ENCODE measurements around the gene PADI3.

DNA sequence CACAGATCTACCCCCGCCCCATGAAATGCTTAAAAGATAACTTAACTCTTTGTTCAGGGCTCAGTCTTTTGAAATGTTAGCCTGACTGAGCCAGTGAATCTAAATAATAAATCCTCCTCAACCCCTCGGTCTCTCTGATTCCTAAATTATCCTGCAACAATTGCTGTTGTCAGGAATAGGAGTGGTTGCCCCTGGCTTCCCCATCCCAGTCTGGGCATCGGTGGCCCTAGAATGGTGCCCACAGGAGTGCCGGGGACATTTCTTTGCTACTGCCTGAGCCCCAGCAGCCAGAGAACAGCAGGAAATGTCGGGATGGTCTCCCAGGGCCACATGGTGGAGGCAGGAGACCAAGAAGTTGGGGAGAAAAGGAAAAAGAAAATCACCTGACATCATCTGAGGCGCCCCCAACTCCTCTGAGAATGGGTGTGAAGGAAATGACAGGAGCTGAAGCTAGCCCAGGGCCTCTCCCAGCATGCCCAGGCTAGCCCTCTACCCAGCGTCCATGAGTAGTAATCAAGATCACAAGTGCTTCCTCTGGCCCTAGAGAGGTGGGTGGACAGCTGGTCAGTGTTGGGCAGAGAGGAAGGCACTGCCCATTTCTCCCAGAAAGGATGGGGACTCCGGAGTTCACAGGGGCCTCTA, 60.6 kb downstream of the PADI3 start:
- TF ChIP-seq, protein P1, sequence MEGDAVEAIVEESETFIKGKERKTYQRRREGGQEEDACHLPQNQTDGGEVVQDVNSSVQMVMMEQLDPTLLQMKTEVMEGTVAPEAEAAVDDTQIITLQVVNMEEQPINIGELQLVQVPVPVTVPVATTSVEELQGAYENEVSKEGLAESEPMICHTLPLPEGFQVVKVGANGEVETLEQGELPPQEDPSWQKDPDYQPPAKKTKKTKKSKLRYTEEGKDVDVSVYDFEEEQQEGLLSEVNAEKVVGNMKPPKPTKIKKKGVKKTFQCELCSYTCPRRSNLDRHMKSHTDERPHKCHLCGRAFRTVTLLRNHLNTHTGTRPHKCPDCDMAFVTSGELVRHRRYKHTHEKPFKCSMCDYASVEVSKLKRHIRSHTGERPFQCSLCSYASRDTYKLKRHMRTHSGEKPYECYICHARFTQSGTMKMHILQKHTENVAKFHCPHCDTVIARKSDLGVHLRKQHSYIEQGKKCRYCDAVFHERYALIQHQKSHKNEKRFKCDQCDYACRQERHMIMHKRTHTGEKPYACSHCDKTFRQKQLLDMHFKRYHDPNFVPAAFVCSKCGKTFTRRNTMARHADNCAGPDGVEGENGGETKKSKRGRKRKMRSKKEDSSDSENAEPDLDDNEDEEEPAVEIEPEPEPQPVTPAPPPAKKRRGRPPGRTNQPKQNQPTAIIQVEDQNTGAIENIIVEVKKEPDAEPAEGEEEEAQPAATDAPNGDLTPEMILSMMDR (IDR thresholded peaks at IDR 0.05): no peak
- TF ChIP-seq POLR2A (IDR thresholded peaks at IDR 0.05): no peak

All from heart left ventricle (tissue), 13 donors.